CD4-positive, alpha-beta T cell (primary cell): Measurements from ENCODE around the gene KLK8. TPM values are rescaled to one million over a fixed set of nuclear protein-coding genes. Genes with fewer than 3 reads are reported as not detected.

Experiments used
- ATAC-seq: fragments of 200-7000 bp; cut with Tn5 transposase; one replicate; pipeline ENCODE4 v1.10.0; 2022; ENCODE audit warnings: mild to moderate bottlenecking; ENCODE audit not compliant: poor library complexity
- CTCF ChIA-PET: fragments of 350-600 bp; sonication (Branson Sonifier 250); formaldehyde crosslinking; loops from one replicate; lab custom pipeline; 2021; ENCODE audit warnings: antibody characterized with exemption, inconsistent platforms; lab: Charles Lee
- POLR2A ChIA-PET: fragments of 350-600 bp; sonication (Branson Sonifier 250); formaldehyde crosslinking; loops from one replicate; lab custom pipeline; 2021; ENCODE audit warnings: antibody characterized with exemption, inconsistent platforms; lab: Charles Lee
- DNase-seq, 14 experiments: peaks; one replicate each; pipeline ENCODE4 v3.0.0-alpha.2; 2013 to 2020; ENCODE audit warnings: mixed read lengths in 2 of 14
- H3K27ac ChIP-seq, 2 donors: one replicate each; pipeline versions ENCODE4 v1.5.1 to v1.7.0; 2013; ENCODE audit warnings: low read length in 2 of 2, low read depth in 1 of 2, mild to moderate bottlenecking in 1 of 2
- H3K27me3 ChIP-seq, 2 experiments: 1 replicate in 1 of 2; 2 replicates in 1 of 2; pipeline versions ENCODE4 v1.6.1 to v1.7.0; 2013; ENCODE audit warnings: low read length in 2 of 2, control low read depth in 1 of 2, mild to moderate bottlenecking in 1 of 2, moderate library complexity in 1 of 2; ENCODE audit not compliant: insufficient read depth in 2 of 2, control insufficient read depth in 1 of 2
- H3K36me3 ChIP-seq: one replicate; pipeline ENCODE4 v1.6.1; 2013; ENCODE audit warnings: low read length, control low read depth; ENCODE audit not compliant: insufficient read depth
- H3K4me1 ChIP-seq: one replicate; pipeline ENCODE4 v1.6.1; 2013; ENCODE audit warnings: low read length, control low read depth; ENCODE audit not compliant: insufficient read depth
- H3K4me3 ChIP-seq: one replicate; pipeline ENCODE4 v1.5.1; 2013; ENCODE audit warnings: mild to moderate bottlenecking, low read length, moderate library complexity
- H3K9me3 ChIP-seq, 2 experiments: 1 replicate in 1 of 2; 2 replicates in 1 of 2; pipeline versions ENCODE4 v1.6.1 to v1.7.0; 2013; ENCODE audit warnings: low read length in 2 of 2, mild to moderate bottlenecking in 2 of 2, control low read depth in 1 of 2, moderate library complexity in 1 of 2; ENCODE audit not compliant: control insufficient read depth in 1 of 2, insufficient read depth in 1 of 2
- H3K27ac Mint-ChIP-seq: one replicate; pipeline ENCODE4 v1.8.0; 2020; ENCODE audit warnings: mixed read lengths
- H3K27me3 Mint-ChIP-seq: one replicate; pipeline ENCODE4 v1.8.0; 2021; ENCODE audit warnings: mixed read lengths
- H3K36me3 Mint-ChIP-seq: one replicate; pipeline ENCODE4 v1.8.0; 2021; ENCODE audit warnings: low read depth, mixed read lengths
- H3K4me1 Mint-ChIP-seq: one replicate; pipeline ENCODE4 v1.8.0; 2021; ENCODE audit warnings: low read depth, mixed read lengths
- H3K4me3 Mint-ChIP-seq: one replicate; pipeline ENCODE4 v1.8.0; 2020; ENCODE audit warnings: mild to moderate bottlenecking, mixed read lengths
- H3K9me3 Mint-ChIP-seq: one replicate; pipeline ENCODE4 v1.8.0; 2020; ENCODE audit warnings: mixed read lengths
- CTCF ChIP-seq: fragments of 200-600 bp; IDR thresholded peaks from one replicate; pipeline ENCODE4 v1.8.0; 2022; ENCODE audit warnings: antibody characterized with exemption, mild to moderate bottlenecking
- intact Hi-C, 2 experiments: fragments of 100-400 bp; cut with DNase I in 1 of 2; cut with micrococcal nuclease in 1 of 2; formaldehyde crosslinking; loops; one replicate each; pipeline versions ENCODE4 v1.15.1 to v1.9.0; 2023 to 2025; cut with DNase I, micrococcal nuclease
- polyA plus RNA-seq, 2 donors: library from polyadenylated mRNA; unstranded; fragments of 120-200 nt; gene quantifications; one replicate each; pipeline ENCODE4 v1.2.1, GENCODE V29; 2013
- total RNA-seq, 174 experiments: library from RNA in 2 of 174; stranded (reverse) in 2 of 174; gene quantifications; one replicate each; pipeline ENCODE4 v1.2.3 and lab custom pipeline; 2021 to 2026

KLK8 gene
- not detected for total RNA-seq
- polyA plus RNA-seq (2013, experiment 1 of 2), result not detected
- not detected for polyA plus RNA-seq (2013, experiment 2 of 2)
- 0 to 0.02 (median 0) reads per million in 172 experiments for total RNA-seq (lab: John Stamatoyannopoulos, UW)

DNA sequence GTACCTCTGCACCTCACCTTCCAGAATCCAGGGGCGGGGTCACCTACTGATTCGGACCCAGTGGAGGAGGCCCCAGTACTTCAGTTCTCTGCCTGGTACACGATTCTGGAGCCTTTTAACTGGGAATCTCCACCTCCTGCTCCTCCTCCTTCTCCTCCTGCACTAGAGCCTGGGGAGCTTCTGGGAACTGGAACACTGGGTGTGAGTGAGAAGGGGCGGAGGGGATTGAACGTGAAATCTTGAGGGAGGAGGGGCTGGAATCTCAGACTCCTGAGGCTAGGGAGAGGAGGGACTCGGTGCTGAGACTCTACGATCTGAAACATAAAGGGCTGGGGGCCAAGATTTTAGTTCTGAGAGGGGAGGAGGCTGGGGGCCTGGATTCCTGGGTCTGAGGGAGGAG lies at the start of gene KLK8:
Gene KLK8, minus strand, starts transcription at position 90 of the 400 bp plus-strand sequence. CDS start 437 bp downstream, outside the sequence.
- no peaks in the 10 kb centered on the region for H3K4me1 Mint-ChIP-seq
- DNase-seq, result no peak
- Histone ChIP-seq H3K9me3 (peaks cover 0 to 22% of the 10 kb centered on the region in 2 experiments), H3K4me3 (no peak within 1 kb of the TSS), H3K27me3 (peaks cover 25 to 30% of the 10 kb centered on the region in 2 experiments), H3K27ac (no peak within 1 kb of the TSS), H3K4me1 (no peaks in the 10 kb centered on the region), H3K36me3 (no peaks in the 10 kb centered on the region)
- ChIA-PET POLR2A (no interaction called here), CTCF (no interaction called here)
- no peak within 1 kb of the TSS for H3K4me3 Mint-ChIP-seq
- no peak for ATAC-seq
- H3K27me3 Mint-ChIP-seq, result peaks cover 67% of the 10 kb centered on the region
- intact Hi-C loops, result no loop called here
- H3K36me3 Mint-ChIP-seq, result no peaks in the 10 kb centered on the region
- no peak within 1 kb of the TSS for H3K27ac Mint-ChIP-seq
- TF ChIP-seq CTCF, result no peak
- no peaks in the 10 kb centered on the region for H3K9me3 Mint-ChIP-seq

DNA sequence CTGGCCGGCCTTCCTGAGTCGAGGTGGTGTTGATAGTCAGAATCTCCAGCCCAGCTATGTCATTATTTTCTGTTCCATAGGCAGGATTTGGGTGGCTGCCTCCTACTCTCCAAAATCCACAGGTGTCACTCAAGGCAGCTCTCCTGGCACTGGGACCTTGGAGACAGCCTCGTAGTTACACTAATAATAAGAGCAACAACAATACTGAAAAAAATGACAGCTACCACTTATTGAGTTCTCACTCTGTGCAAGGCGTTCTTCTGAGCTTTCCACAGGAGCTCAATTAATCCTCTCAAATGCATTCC lies 45.6 kb upstream of the KLK8 start:
- Mint-ChIP-seq H3K27me3 (peaks cover 21% of the 10 kb centered on the region), H3K27ac (no peak overlapping the region), H3K36me3 (no peaks in the 10 kb centered on the region), H3K4me3 (no peak overlapping the region), H3K4me1 (no peaks in the 10 kb centered on the region), H3K9me3 (peaks cover 3% of the 10 kb centered on the region)
- DNase-seq (no peak), ATAC-seq (no peak)
- H3K4me1 ChIP-seq, result no peaks in the 10 kb centered on the region
- no peak for TF ChIP-seq CTCF
- no peak overlapping the region for H3K4me3 ChIP-seq
- no peak overlapping the region for H3K27ac ChIP-seq
- CTCF ChIA-PET, result no interaction called here
- no peaks in the 10 kb centered on the region for H3K36me3 ChIP-seq
- POLR2A ChIA-PET, result no interaction called here
- intact Hi-C loops, result no loop called here
- peaks cover 3 to 6% of the 10 kb centered on the region in 2 experiments for H3K27me3 ChIP-seq
- peaks cover 0 to 6% of the 10 kb centered on the region in 2 experiments for H3K9me3 ChIP-seq

DNA sequence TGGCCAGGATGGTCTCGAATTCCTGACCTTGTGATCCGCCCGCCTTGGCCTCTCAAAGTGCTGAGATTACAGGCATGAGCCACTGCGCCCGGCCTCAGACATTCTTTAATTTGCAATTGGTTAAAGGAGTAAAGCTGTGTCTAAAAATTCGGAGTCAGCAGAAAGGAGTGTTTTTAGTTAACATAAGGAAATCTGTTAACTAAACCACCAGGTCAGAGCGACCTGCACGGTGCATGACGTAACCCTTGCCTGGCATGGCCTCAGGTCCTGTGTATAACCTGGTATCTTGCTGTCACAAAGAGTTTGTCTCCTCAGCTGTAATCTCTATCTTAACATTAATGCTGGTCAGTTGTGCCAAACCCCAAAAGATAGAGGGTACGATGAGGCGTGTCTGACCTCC lies 42.9 kb upstream of the KLK8 start:
- CTCF ChIA-PET, result no interaction called here
- DNase-seq (no peak), ATAC-seq (no peak)
- POLR2A ChIA-PET, result no interaction called here
- Mint-ChIP-seq H3K9me3 (peaks cover 3% of the 10 kb centered on the region), H3K36me3 (no peaks in the 10 kb centered on the region), H3K27me3 (peaks cover 10% of the 10 kb centered on the region), H3K27ac (no peak overlapping the region), H3K4me1 (no peaks in the 10 kb centered on the region), H3K4me3 (no peak overlapping the region)
- Histone ChIP-seq H3K27me3 (peaks cover 3 to 6% of the 10 kb centered on the region in 2 experiments), H3K9me3 (peaks cover 0 to 4% of the 10 kb centered on the region in 2 experiments), H3K4me1 (no peaks in the 10 kb centered on the region), H3K4me3 (no peak overlapping the region), H3K36me3 (no peaks in the 10 kb centered on the region), H3K27ac (no peak overlapping the region)
- TF ChIP-seq CTCF, result no peak
- intact Hi-C loops, result no loop called here
